8988T (cell line): ENCODE measurements around the gene OR2T4.

Source experiments
- DNase-seq: peaks from one replicate; pipeline ENCODE4 v3.0.0; 2011

Gene OR2T4, protein sequence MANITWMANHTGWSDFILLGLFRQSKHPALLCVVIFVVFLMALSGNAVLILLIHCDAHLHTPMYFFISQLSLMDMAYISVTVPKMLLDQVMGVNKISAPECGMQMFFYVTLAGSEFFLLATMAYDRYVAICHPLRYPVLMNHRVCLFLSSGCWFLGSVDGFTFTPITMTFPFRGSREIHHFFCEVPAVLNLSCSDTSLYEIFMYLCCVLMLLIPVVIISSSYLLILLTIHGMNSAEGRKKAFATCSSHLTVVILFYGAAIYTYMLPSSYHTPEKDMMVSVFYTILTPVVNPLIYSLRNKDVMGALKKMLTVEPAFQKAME

DNA sequence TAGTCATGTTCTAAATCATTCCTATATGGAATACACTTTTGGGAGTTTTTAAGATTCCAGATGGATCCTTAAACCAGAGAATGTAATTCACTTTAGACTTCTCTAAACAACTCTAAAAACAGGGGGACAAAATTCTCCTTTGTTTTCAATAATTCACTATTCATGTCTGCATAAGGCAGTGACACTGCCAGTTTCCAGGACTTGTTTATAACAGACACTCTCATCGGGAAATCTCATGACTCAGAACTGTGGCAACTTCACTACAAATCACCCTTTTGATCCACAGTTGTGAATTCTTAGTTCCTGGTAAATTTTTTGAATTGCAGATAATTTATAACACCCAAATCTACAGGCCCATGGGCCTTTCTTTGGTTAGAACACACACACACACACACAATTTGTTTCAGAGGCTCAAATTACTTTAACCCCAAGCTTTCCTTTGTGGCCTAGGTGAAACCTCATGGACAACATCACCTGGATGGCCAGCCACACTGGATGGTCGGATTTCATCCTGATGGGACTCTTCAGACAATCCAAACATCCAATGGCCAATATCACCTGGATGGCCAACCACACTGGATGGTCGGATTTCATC lies at the start of gene OR2T4:
TSS of gene OR2T4 (plus strand) at position 545 of the 595 bp plus-strand sequence. CDS start at position 545, 0 bp downstream.
- DNase-seq, result no peak

DNA sequence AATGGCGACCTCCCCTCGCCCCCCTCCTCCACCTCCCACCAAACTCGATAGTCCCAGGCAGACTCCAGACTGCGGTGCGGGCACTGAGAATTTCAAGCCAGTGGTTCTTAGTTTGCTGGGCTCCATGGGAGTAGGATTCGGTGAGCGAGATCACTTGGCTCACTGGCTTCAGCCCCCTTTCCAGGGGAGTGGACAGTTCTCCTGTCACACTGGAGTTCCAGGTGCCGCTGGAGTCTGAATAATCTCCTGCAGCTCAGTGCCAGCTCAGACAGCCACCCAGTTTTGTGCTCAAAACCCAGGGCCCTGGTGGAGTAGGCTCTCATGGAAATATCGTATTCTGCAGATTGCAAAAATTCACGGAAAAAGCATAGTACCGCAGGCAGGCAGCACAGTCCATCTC lies 44.7 kb upstream of the OR2T4 start:
- no peak for DNase-seq

DNA sequence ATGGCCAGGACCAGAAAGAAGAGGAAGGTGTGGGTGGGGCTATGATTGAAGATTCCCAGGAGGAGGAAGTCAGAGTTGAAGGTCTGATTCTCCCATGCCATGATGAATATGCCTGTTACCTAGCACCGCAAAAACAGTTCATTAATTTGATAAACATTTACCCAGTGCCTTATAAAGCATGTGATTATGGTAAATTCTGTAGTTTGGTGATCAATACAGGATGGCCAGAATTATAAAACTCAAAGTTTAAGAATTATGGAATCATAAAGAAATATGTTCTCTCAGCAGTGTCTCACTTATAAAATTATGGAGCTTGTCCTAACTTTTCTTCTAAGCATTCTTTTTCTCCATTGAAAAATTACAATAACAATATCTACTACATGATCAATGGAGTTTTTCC lies 37.0 kb upstream of the OR2T4 start, which contains the start of gene OR2M7:
TSS of gene OR2M7 (minus strand) at position 101 of the 400 bp plus-strand sequence. CDS start at position 101, 0 bp downstream.
- DNase-seq, result no peak

DNA sequence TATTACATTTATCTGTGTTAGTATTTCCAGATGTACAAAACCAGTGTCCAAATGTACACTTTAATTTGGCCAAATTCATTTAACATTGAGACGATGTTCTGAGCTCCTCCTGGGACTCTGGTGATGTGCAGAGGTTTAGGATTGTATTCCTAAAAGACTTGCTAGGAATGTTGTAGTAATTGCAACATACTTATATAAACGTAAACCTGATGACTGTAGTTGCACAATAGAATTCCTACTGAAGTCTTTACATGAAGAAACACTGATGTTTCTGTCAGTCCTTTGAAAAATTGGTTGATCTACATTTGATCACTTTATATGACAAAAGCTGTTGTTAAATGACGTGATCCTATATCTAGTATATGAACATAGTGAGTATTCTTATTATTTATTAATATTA lies 18.0 kb upstream of the OR2T4 start:
- no peak for DNase-seq

DNA sequence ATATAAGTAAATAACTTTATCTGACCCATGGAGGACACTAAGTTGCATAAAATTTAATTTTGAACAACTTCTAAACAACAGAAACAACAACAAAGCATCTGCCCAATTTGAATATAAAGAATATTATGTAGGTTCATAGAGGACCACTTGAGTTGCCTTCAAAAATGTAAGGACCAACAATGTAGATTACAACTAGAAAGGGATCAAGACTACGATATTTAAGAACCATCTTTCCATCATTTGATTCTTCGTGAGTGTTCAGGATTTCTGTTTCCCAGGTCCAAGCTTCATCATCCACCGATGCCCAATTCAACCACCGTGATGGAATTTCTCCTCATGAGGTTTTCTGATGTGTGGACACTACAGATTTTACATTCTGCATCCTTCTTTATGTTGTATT lies 13.0 kb upstream of the OR2T4 start, which contains the start of gene OR14C36:
TSS of gene OR14C36 (plus strand) at position 301 of the 400 bp plus-strand sequence. CDS start at position 301, 0 bp downstream.
- DNase-seq, result no peak

DNA sequence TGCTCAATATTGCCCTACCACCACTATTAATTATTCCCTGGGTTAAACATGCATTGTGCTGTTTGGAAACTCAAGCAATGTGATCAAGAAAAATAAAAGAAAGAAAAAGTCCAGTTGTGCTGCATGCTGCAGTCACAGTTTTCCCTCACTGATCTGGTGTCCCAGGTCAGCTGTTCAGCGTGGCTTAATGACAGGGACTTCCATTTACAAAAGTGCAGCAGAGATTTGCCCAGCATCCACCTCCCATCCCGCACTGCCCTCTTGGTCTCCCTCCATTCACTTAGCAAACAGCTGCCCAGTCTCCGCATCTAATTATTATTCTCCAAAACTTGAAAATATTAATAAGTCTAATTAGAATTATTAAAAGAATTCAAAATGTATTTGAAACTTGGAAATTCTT lies 2.0 kb upstream of the OR2T4 start:
- DNase-seq, result no peak

DNA sequence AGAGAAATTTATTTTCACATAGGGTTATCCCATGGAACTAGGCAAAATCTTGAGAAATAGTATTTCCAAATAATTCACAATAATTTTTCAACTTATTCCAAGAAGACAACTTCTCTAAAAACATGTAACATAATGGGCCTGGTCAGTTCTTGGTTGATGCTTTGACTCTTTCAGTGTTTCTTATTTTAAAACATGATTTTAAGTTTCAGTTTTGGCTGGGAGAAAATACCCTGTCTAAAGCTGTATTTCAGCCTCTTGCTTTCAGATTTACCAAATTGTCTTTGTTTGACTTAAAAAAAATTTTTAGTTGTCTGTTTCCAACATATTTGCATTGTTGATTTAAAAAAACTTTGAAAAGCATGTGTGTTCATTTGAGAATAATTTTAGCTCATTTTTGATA lies 5.1 kb downstream of the OR2T4 start:
- DNase-seq, result no peak

DNA sequence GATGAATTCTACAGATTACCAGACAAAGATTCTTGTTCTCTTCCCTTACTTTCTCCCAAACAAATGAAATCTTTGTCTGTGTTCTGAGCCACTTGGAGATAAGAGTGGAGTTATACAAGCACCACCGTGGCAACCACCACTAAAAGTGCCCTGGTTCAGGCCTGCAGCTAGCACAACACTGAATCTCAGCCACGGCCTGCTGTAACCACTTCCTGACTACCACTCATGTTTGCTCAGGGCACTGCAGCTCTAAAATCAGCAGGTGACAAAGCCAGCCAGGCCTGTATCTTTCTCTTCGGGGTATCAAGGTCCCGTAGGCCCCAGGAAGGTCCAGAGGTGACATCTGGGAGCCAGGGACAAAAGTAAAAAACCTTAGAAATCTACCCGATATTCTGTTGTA lies 10.9 kb downstream of the OR2T4 start:
- no peak for DNase-seq

DNA sequence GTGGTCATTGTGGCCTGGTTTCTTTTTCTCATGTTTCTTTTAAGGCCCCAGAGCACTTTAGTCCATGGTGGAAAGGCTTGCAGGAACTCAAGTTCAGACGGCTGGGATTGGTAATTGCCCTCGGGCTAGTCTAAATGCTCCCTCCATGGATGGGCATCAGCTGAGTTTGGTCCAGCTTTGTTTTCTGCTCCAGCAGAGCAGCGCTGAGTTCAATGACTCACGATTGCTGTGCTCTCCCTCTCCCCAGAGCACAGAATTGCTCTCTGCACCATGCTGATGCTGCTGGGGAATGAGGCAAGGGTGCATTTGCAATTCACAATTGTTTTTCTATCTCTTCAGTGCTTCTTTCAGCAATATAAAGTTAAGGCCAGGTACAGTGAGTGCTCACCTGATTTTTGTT lies 12.3 kb downstream of the OR2T4 start:
- DNase-seq, result no peak

DNA sequence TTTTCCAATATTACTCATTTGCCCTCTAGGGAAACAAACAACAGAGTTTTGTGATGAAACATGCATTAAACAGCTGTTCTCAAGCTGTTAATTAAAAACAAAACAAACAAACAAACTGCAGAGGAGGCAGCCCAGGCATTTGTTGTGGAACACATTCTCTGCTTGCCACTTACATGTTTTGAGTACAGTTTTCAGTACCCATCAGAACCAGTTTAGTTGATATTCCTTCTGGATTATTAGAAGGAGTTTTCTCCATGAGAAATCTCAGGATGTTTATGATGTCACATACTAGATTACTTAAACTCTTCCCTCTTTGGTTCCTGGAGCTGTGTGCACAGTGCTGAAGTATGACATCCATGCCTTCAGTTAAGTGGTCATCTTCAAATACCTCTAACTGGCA lies 14.0 kb downstream of the OR2T4 start, which contains the start of gene OR2T6:
TSS of gene OR2T6 (plus strand) at position 301 of the 400 bp plus-strand sequence. CDS start 11,863 bp downstream, outside the sequence.
- no peak for DNase-seq

DNA sequence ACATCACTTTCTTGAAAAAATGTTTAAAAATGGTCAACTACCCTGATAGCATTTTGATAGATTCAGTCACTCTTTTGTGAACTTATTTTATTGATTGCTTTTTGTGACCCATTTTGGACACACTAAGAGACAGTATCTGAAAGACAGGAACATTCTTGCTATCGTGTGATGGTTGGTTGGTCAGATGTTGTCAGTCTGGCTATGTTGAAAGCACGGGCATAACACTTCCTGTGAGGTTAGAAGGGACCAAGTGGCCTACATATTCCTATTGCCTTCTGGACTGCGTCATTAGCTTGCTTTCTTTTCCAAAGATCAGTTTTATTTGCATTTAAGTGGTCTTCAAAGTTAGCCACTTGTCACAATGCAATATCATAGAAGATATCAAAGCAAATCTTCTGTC lies 15.5 kb downstream of the OR2T4 start:
- no peak for DNase-seq

DNA sequence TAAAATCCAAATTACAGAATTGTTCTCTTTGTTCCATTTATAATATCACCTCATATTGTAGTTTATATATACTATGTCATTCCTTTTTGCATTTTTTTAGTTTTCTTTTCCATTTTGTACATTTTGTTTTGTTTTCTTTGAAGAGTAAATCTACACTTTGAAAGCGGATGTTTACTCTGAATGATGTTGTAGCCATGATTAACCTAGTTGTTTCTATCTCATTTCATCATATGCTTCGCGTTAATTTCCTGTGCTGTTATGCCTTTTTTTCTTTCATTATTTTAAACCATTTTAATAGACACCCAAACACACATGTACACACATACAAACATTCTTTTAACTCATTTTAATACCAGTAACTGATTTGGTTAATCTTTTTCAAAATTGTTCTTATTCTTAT lies 19.4 kb downstream of the OR2T4 start:
- DNase-seq, result no peak

DNA sequence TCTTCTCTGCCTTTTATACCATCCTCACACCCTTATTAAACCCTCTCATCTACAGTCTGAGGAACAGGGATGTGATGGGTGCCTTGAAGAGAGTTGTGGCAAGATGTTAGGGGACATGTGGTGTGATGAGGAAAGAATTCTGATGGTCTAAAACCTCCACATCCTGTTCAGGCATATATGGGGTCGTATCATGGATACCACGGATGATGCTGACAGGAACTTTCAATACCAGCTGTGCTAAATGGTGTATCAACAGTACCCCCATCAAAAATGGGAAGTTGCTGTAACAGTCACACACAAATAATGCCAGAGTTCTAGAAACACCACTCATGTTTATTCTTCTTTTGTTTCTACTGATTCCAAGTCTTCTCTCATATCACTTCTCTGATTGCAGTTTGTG lies 27.0 kb downstream of the OR2T4 start:
- no peak for DNase-seq

DNA sequence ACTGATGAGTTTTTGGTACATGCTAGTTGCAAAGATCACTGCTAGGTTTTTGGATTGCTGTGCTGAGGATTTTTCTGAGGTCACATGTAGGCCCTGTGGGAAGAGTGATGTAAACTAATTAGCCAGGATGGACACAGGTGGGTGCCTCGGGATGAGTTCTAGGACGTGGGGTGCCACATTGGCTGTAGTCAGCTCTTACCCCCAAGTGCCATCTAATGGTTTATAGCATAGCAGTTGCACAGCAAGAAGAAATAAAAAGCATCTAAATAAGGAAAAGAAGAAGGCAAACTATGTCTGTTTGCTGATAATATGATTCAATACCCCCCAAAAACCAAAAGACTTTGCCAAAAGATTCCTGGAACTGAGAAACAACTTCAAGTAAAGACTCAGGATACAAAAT lies 31.6 kb downstream of the OR2T4 start:
- DNase-seq, result no peak

DNA sequence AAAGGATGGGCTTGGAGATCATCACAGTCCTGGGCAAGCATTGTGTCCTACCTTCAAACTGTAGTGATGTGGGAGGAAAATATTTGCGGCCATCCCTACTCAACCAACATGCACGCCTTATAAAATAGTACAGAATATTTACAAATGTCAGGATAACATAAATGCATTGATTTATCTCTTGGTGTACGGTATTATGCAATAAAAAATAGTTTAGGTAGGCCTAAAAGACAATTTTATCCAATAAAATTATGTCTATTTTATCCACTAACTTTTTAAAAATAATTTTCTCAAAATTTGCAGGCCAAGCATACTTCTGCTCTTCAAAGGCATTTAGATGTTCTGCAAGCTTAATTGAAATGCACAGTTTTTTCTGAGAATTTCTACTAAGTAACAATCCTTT lies 41.3 kb downstream of the OR2T4 start, which contains the start of gene OR2T1:
TSS of gene OR2T1 (plus strand) at position 301 of the 400 bp plus-strand sequence. CDS start 3,100 bp downstream, outside the sequence.
- DNase-seq, result no peak

DNA sequence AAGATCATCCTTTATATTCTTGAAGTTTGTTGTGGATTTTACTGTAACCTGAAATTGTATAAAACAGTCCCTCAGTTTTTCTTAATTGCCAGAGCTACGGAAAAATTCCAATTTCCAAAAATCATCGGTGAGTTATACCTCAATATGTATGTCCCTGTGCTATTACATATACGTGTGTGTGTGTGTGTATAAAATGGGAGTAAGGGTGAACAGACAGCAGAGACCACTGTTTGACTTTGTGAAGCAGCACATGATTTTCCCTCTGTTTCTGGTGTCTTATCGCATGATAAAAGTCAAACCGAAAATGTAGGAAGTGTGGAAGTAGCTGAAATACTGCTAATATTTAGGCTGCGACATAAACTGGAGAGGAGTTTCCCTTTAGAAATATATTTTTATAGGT lies 42.6 kb downstream of the OR2T4 start:
- no peak for DNase-seq

DNA sequence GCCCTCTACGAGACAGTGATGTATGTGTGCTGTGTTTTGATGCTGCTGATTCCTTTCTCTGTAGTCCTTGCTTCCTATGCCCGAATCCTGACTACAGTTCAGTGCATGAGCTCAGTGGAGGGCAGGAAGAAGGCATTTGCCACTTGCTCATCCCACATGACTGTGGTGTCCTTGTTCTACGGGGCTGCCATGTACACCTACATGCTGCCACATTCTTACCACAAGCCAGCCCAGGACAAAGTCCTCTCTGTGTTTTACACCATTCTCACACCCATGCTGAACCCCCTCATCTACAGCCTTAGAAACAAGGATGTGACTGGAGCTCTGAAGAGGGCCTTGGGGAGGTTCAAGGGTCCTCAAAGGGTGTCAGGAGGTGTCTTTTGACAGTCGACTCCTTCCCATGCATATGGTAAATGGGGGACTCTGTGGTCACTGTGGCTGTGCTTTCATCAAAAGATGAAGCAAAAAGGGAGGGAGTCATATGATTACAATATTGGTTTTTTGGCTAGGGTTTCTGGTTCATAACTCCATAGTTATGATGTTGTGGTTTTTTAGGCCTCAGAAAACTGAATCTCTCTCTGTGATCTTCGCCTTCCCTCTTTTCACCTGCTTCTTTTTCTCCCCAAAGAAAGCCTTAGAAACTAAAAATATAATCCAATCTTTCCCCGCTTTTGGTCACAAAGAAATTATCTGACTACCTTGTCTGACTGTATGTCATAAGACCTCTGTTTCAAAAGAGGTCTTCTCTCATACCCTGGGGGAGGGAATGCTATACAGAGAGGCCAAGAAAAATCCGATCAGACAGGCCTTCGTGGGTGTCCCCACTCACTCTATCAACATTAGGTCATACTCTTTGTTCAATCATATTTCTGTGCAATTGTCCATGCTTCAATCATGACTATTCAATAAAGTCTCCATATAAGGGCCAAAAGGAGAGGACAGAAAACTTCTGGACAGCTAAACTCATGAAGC lies 45.5 kb downstream of the OR2T4 start:
- DNase-seq, result no peak
